DOHH2 (cell line): ENCODE measurements around the gene TDRD12.
"Not testable (repeated sequence)": the region's sequence is repeated elsewhere in the genome, so short reads cannot be mapped to it uniquely, and the experiment has no call there.

Source experiments
- CTCF ChIP-seq: fragments of 200-600 bp; sonication (generic); IDR thresholded peaks from one replicate; pipeline ENCODE4 v1.5.1; 2014; ENCODE audit warnings: antibody characterized with exemption, mild to moderate bottlenecking, low read depth, low read length; ENCODE audit not compliant: poor library complexity, severe bottlenecking
- EZH2phosphoT487 ChIP-seq: fragments of 200-600 bp; sonication (generic); IDR thresholded peaks from 2 replicates; pipeline ENCODE4 v1.6.1; 2017; ENCODE audit warnings: borderline replicate concordance, mild to moderate bottlenecking, antibody characterized with exemption, low read length, moderate library complexity, mixed read lengths

DNA sequence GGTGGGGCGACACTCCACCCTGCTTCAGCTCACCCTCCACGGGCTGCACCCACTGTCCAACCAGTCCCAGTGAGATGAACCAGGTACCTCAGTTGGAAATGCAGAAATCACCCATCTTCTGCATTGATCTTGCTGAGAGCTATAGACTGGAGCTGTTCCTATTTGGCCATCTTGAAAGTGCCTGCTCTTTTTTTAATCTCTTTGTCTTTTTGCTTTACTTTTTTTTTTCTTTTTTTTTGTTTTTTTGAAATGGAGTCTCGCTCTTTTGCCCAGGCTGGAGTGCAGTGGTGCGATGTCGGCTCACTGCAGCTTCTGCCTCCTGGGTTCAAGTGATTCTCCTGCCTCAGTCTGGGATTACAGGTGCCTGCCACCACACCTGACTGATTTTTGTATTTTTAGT is 68.3 kb downstream of the TDRD12 start:
- not testable (repeated sequence) for TF ChIP-seq CTCF, EZH2phosphoT487
